GM21367 (cell line): ENCODE results near the gene TRIM9.

Experiments used
- ATAC-seq: cut with Tn5 transposase; IDR thresholded peaks from one replicate; pipeline ENCODE4 v1.9.1; 2021; ENCODE audit not compliant: unreplicated experiment

The TRIM9 gene

DNA sequence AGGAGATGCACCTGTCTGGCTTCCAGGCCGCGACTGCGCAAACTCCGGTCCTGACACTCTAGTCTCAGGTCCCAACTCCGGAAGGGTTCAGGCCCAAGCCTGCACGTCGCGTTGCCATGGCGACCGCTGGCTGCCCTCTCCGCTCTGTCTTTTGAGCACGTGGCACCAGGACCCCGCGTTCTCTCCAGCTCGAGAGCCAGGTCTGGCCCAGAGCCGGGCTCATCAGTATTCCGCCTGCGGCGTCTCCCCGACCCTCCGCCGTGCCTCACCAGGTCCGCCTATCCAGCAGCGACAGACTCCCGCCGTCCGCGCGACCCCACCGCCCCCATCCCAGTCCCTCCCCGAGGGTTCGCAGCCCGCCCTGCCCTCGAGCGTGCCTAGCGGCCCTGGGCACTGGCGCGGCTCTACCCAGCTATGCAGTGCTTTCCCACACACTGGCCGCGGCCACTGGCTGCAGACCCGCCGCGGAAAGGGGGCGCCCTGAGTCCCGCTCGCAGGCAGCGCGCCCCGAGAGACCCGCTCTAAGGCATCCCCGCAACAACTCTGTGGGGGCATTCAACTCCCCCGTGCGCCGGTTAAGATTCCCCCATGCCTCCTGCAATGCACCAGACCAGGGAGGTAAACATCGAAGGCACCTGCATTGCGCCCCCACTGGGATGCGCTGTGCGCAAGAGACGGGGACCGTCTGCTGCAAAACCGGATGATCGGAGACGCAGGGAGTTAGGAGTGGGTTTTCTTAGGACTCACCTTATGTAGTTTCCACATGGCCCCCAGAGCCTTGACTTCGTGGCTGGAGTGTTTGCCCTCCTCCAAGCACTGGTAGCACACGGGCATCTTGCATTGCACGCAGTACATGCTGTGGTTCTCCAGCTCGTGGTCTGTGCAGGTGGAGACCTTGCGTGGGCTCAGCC, 1.3 kb downstream of the TRIM9 start:
- no peak for ATAC-seq

DNA sequence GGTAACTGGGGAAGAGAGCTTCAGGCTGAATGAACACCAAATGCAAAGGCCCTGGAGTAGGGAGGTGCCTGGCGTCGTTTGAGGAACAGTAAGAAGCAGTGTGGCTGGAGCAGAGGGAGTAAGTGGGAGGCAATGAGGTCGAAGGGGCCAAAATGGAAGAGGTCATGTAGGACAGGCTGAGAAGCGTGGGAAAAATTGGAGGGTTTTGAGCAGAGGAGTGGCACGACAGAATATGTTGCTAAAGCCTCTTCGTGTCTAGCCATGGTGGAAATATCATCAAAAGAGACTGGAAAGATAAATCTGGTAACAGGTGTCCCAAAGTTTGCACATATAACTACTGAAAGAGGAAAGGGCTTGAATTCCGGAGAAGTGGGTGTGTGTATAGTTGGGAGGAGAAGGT, 1.9 kb downstream of the TRIM9 start:
- ATAC-seq = no peak

GRCh38 chr14:51089278-51089677, 5.6 kb downstream of the TRIM9 start:
- no peak for ATAC-seq

DNA sequence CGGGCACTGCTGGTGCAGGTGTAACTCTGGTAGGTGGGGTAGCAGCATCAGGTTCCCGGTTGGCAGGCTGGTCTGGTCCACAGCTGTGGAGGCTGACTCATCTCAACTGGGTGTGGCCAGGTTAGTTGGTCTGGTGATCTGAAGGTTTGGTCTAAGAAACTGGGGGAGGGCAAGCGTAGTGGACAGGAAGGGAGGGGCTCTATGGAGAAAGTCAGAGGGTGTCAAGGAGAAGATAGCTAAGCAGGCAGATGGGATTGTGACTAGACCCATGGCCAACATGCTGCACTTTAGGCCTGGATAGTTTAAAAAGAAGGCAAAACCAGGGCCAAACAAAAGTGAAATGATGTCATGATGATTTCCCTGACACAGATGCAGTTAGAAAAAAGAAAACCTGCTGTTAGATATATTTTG, 7.9 kb downstream of the TRIM9 start:
- ATAC-seq = no peak

GRCh38 chr14:51086044-51086443, 8.9 kb downstream of the TRIM9 start:
- no peak for ATAC-seq

DNA sequence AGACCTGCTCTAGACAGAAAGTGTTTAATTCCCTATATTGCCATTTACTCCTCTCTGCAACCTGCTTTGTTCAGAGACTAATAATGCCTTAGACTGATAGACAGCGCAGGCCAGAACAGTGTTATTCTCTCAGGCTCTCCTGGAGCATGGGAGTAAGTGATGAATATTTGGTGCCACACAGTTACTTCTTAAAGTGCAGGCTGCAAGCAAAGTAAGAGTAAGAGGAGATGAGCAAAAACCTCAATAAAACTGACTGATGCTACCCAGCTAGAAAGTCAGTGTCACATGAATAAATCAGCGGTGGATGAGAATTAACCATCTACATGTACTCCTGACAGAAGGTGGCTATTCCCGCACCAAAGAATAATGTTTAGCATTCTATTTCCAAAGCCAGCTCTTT, 9.9 kb downstream of the TRIM9 start:
- no peak for ATAC-seq

GRCh38 chr14:51084507-51084906, 10.4 kb downstream of the TRIM9 start:
- ATAC-seq = no peak

GRCh38 chr14:51082349-51082748, 12.6 kb downstream of the TRIM9 start:
- no peak for ATAC-seq

GRCh38 chr14:51081712-51082111, 13.2 kb downstream of the TRIM9 start:
- ATAC-seq = no peak

GRCh38 chr14:51081209-51081608, 13.7 kb downstream of the TRIM9 start:
- no peak for ATAC-seq

GRCh38 chr14:51080645-51081044, 14.3 kb downstream of the TRIM9 start:
- ATAC-seq = no peak

DNA sequence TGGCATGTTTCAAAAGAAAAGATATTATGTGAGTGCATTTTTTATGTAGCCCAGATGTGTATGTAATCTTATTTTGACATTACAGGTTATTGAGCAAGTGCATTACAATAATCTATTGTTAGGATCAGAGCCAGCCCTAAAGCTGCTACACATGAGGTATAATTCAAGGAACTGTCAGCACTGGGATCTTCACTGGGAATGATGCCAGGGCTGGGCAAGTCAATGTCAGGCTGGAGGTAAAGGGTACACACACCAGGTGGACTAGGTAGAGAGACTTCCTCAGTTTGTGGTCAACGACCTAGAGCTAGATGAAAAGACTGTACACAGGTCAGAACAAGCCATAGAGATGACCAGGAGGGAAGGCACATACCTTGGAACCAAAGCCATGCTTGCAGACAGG, 15.4 kb downstream of the TRIM9 start:
- no peak for ATAC-seq

GRCh38 chr14:51079085-51079484, 15.8 kb downstream of the TRIM9 start:
- ATAC-seq = no peak

DNA sequence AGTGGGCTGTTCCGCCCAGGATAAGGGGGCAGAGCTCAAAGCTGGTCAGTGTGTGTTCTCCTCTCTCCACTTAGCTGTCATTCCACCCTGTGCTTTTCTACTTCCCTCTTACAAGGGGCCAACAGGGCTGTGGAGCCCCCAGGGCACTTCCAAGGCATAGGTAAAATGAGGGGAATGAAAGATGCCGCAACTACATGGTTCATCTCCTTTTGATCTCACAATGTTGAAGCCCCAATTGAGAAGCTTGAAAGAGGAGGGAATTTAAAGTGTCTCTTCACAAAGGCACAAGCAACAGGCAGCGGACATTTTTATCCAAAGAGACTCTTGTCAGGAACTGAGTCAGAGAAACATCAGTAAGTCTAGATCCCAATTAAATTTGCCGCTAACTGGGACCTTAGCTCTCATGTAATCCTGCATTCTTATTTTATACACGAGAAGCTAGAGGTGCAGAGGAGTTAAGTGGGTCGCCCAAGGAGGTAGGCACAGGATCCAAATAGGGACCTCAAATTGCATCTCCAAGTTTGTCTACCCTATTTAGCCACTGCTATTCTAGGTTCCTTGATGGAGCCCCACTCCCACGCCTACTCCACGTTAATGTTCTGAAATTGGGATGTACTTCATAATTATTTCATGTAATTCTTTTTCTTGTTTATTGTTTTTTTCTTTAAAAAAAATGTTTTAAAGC, 20.1 kb downstream of the TRIM9 start:
- ATAC-seq = no peak

- ATAC-seq = no peak
Observed at GRCh38 chr14:51073731-51074130, 21.2 kb downstream of the TRIM9 start.

DNA sequence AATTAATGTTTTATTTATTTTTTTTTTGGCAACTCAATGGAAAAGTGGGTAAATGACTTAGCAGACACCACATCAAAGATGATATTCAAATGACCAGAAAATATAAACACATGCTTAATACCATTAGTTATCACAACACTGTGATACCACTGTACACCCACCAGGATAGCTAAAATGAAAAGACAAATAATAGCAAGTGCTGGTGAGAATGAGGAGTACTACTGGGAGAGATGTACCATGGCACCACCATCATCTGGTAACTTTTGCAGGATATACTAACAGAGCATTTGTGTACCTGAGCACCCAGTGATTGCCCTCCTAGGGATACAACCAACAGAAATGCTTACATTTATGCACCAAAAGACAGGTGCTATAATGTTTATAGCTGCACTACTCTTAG, 21.9 kb downstream of the TRIM9 start:
- no peak for ATAC-seq

DNA sequence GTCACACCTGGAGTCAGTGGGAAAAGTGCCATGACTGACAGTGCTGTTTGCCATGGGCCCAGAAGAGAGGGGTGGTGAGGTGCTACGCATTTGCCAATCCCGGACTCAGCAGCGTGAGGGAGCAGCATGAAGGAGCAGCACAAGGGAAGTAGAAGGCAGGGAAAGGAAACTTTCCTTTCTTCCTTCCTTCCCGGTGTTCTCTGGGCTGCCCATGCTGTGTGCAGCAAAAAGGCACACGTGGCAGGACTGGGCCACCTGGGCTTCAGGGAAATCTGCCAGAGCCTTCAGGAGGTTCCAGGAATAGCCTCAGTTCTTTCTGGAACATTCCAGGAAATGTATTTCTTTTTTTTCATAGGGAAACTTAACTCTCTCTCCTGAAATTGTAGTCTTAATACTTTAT, 23.0 kb downstream of the TRIM9 start:
- ATAC-seq = no peak

GRCh38 chr14:51070726-51071125, 24.2 kb downstream of the TRIM9 start:
- no peak for ATAC-seq

DNA sequence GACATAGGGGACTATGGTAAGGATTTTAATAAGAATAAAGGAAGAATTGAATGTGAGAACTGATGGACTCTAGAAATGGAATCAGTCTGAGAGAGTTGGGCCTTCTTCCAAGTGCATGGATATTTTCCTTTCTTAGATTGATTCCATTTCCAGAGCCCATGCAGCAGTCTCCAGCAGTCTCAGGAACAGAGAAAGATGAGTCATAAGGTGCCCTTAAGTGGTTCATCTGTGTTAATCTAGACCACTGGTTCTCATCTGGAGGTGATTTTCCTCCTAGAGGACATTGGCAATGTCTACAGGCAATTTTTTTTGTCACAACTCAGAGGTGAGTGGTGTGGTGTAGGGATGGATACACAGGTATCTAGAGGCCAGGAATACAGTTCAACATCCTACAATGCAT, 25.9 kb downstream of the TRIM9 start:
- no peak for ATAC-seq

DNA sequence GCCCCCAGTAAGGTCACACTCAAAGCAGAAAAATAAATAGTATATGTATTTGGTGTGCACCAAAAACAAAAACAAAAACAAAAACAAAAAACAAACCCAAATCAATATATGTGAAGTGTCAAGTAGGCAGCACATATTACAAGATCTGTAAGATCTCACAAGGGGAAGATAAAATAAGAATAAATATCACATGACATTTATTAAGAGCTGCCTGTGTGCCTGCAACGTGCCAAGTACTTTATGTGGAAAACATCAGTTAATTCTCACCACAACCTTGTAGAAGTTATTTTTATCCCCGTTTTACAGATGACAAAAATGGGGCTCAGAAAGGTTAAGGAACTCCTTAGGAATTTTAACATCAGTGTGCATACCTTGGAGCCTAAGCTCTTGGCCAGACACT, 26.6 kb downstream of the TRIM9 start:
- no peak for ATAC-seq

DNA sequence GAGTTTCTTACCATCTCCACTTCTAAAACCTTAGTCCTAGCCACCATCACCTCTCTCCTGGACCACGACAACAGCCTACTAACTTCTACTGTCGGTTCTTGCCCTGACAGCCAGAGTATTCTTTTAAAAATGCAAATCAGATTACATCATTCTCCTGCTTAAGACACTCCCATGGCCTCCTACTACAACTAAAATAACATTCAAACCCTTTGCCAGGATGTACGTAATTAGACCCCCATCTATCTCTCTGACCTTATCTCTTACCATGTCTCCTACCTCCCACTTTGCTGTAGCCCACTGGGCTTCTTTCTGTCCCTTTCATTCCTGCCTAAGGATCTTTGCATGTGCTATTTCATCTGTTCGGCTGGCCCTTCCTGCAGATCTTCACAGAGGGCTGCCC, 27.6 kb downstream of the TRIM9 start:
- ATAC-seq = no peak

DNA sequence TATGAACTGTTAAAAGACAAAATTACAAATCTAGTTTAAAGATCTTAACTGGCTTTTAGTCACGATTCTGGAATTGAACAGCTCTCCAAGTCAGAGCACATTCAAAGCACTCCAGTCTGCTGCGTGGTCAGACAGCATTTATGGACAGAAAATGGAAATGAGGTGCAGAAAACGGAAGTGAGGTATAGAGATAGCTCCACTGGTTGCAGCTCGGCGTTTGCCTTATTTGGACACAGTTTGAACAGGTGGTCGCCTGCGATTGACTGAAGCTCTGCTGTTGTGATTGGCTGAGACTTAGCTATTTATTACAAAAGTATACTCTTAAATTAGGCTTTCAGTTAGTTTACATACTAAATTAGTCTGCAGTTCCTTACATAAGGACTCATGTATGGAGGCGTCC, 28.3 kb downstream of the TRIM9 start:
- ATAC-seq = no peak
